D341Med (cell line): ENCODE results near the gene DBI.

ENCODE experiments used
- DNase-seq: peaks from one replicate; pipeline ENCODE4 v3.0.0; 2012; ENCODE audit warnings: low spot score

The DBI gene

GRCh38 chr2:119366649-119367471, at the start of gene DBI, which contains the start of gene C2orf76:
TSS of gene DBI (plus strand) at chr2:119366977. CDS start at chr2:119367052, 75 bp downstream.
TSS of gene C2orf76 (minus strand) at chr2:119366834. CDS start at chr2:119339959, 26,875 bp downstream.
- peak; percentile 98 for DNase-seq

- DNase-seq = no peak
These were observed 49.2 kb upstream of the DBI start for GRCh38 chr2:119317554-119317953.

- no peak for DNase-seq
These were observed 47.2 kb upstream of the DBI start for GRCh38 chr2:119319593-119319992.

GRCh38 chr2:119323459-119323858, 43.3 kb upstream of the DBI start:
- DNase-seq = no peak

GRCh38 chr2:119324685-119325270, 42.0 kb upstream of the DBI start:
- no peak for DNase-seq

- no peak for DNase-seq
These were observed 39.8 kb upstream of the DBI start for GRCh38 chr2:119326938-119327337.

GRCh38 chr2:119327431-119327830, 39.3 kb upstream of the DBI start:
- DNase-seq = no peak

GRCh38 chr2:119332953-119333352, 33.8 kb upstream of the DBI start:
- DNase-seq = no peak

GRCh38 chr2:119333360-119333759, 33.4 kb upstream of the DBI start:
- DNase-seq = no peak

- no peak for DNase-seq
These were observed 32.9 kb upstream of the DBI start for GRCh38 chr2:119333833-119334232.

GRCh38 chr2:119337749-119338148, 29.0 kb upstream of the DBI start:
- no peak for DNase-seq

- no peak for DNase-seq
These were observed 28.5 kb upstream of the DBI start for GRCh38 chr2:119338272-119338671.

- DNase-seq = no peak
These were observed 27.8 kb upstream of the DBI start for GRCh38 chr2:119338826-119339561.

GRCh38 chr2:119339562-119339923, 27.2 kb upstream of the DBI start:
- DNase-seq = no peak

- DNase-seq = no peak
These were observed 25.1 kb upstream of the DBI start for GRCh38 chr2:119341684-119342083.

- DNase-seq = no peak
These were observed 17.5 kb upstream of the DBI start for GRCh38 chr2:119349289-119349688.

GRCh38 chr2:119350311-119350998, 16.3 kb upstream of the DBI start:
- no peak for DNase-seq

- DNase-seq = no peak
These were observed 14.4 kb upstream of the DBI start for GRCh38 chr2:119352357-119352756.

GRCh38 chr2:119354860-119355259, 11.9 kb upstream of the DBI start:
- no peak for DNase-seq

GRCh38 chr2:119359774-119360173, 7.0 kb upstream of the DBI start:
- no peak for DNase-seq

GRCh38 chr2:119360423-119360966, 6.3 kb upstream of the DBI start:
- DNase-seq = no peak

GRCh38 chr2:119364798-119365197, 2.0 kb upstream of the DBI start:
- DNase-seq = no peak
